Right lobe of liver (tissue), 4 donors: ENCODE measurements around the gene DNMT3L.
"Not testable (repeated sequence)": the region's sequence is repeated elsewhere in the genome, so short reads cannot be mapped to it uniquely, and the experiment has no call there.

ENCODE experiments used
- POLR2A ChIP-seq: fragments of 450-650 bp; IDR thresholded peaks from one replicate; pipeline ENCODE4 v1.6.1; 2017; ENCODE audit warnings: antibody characterized with exemption, mild to moderate bottlenecking
- TF ChIP-seq, protein P1 (sequence below), 4 donors: fragments of 200-600 bp in 3 of 4; fragments of 450-650 bp in 1 of 4; IDR thresholded peaks; one replicate each; pipeline versions ENCODE4 v1.5.1 to v1.8.0; 2016 to 2022; ENCODE audit warnings: antibody characterized with exemption in 4 of 4, mild to moderate bottlenecking in 2 of 4
- donor health status: DM: no; HTN: no; CAD: no.
- donor health status: DM: no; HTN: no; CAD: no.
- donor health status: DM: no; HTN: yes; CAD: no.

DNA sequence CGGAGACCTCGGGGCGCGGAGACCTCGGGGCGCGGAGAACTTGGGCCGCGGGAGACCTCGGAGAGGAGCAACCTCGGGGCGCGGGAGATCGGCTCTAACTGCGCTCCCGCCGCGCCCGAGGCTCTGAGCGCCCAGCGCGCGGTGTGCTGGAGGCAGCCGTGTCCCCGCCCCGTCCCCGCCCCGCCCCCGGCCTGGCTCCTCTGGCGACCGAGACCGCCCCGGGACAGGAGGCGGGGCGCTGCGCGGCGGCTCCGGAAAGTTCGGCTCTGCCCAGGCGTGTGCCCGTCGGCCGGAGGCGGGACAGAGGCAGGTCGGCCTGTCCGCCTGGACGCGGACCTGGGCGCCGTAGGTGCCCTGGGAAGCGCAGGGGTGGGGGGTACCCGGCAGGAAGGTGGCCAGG is 20.9 kb downstream of the DNMT3L start, which contains the start of gene ICOSLG:
- TF ChIP-seq, protein P1, sequence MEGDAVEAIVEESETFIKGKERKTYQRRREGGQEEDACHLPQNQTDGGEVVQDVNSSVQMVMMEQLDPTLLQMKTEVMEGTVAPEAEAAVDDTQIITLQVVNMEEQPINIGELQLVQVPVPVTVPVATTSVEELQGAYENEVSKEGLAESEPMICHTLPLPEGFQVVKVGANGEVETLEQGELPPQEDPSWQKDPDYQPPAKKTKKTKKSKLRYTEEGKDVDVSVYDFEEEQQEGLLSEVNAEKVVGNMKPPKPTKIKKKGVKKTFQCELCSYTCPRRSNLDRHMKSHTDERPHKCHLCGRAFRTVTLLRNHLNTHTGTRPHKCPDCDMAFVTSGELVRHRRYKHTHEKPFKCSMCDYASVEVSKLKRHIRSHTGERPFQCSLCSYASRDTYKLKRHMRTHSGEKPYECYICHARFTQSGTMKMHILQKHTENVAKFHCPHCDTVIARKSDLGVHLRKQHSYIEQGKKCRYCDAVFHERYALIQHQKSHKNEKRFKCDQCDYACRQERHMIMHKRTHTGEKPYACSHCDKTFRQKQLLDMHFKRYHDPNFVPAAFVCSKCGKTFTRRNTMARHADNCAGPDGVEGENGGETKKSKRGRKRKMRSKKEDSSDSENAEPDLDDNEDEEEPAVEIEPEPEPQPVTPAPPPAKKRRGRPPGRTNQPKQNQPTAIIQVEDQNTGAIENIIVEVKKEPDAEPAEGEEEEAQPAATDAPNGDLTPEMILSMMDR (IDR thresholded peaks at IDR 0.05) = not testable (repeated sequence)
- TF ChIP-seq POLR2A = not testable (repeated sequence)
